ENCODE measurements around the gene MACROD1.

Gene MACROD1

GRCh38 chr11:64090806-64091516 is 75.0 kb downstream of the MACROD1 start:
- TF ChIP-seq EGR1 (IDR thresholded peaks at IDR 0.05) (no peak), CEBPB (IDR thresholded peaks at IDR 0.05) (0 out of 2 replicates have a peak, but pooled peaks have one; percentile 19), CREB1 (IDR thresholded peaks at IDR 0.05; ENCODE audit: low read depth) (no peak)
- TF ChIP-seq, protein P1, sequence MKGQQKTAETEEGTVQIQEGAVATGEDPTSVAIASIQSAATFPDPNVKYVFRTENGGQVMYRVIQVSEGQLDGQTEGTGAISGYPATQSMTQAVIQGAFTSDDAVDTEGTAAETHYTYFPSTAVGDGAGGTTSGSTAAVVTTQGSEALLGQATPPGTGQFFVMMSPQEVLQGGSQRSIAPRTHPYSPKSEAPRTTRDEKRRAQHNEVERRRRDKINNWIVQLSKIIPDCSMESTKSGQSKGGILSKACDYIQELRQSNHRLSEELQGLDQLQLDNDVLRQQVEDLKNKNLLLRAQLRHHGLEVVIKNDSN (IDR thresholded peaks at IDR 0.05): no peak

- TF ChIP-seq TAF1 (IDR thresholded peaks at IDR 0.05; ENCODE audit: low read depth) (no peak), RAD21 (IDR thresholded peaks at IDR 0.05; ENCODE audit: low read depth) (no peak), FOXM1 (IDR thresholded peaks at IDR 0.05; ENCODE audit: borderline replicate concordance, low read depth) (no peak), ZBTB7A (IDR thresholded peaks at IDR 0.05; ENCODE audit: low read depth) (no peak), NFIC (IDR thresholded peaks at IDR 0.05) (no peak), EGR1 (IDR thresholded peaks at IDR 0.05) (no peak), TEAD4 (IDR thresholded peaks at IDR 0.05) (no peak), EP300 (IDR thresholded peaks at IDR 0.05; ENCODE audit: borderline replicate concordance) (no peak), YY1 (IDR thresholded peaks at IDR 0.05; ENCODE audit: low read depth) (no peak), CREB1 (IDR thresholded peaks at IDR 0.05; ENCODE audit: low read depth) (no peak), TCF12 (IDR thresholded peaks at IDR 0.05; ENCODE audit: low read depth) (no peak), MAX (IDR thresholded peaks at IDR 0.05) (no peak), CEBPB (IDR thresholded peaks at IDR 0.05) (no peak)
- TF ChIP-seq, protein P2, sequence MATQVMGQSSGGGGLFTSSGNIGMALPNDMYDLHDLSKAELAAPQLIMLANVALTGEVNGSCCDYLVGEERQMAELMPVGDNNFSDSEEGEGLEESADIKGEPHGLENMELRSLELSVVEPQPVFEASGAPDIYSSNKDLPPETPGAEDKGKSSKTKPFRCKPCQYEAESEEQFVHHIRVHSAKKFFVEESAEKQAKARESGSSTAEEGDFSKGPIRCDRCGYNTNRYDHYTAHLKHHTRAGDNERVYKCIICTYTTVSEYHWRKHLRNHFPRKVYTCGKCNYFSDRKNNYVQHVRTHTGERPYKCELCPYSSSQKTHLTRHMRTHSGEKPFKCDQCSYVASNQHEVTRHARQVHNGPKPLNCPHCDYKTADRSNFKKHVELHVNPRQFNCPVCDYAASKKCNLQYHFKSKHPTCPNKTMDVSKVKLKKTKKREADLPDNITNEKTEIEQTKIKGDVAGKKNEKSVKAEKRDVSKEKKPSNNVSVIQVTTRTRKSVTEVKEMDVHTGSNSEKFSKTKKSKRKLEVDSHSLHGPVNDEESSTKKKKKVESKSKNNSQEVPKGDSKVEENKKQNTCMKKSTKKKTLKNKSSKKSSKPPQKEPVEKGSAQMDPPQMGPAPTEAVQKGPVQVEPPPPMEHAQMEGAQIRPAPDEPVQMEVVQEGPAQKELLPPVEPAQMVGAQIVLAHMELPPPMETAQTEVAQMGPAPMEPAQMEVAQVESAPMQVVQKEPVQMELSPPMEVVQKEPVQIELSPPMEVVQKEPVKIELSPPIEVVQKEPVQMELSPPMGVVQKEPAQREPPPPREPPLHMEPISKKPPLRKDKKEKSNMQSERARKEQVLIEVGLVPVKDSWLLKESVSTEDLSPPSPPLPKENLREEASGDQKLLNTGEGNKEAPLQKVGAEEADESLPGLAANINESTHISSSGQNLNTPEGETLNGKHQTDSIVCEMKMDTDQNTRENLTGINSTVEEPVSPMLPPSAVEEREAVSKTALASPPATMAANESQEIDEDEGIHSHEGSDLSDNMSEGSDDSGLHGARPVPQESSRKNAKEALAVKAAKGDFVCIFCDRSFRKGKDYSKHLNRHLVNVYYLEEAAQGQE (IDR thresholded peaks at IDR 0.05; ENCODE audit: low read depth): no peak
- TF ChIP-seq, protein P1 (IDR thresholded peaks at IDR 0.05): no peak
These were observed 75.8 kb downstream of the MACROD1 start for GRCh38 chr11:64089915-64090805.

DNA sequence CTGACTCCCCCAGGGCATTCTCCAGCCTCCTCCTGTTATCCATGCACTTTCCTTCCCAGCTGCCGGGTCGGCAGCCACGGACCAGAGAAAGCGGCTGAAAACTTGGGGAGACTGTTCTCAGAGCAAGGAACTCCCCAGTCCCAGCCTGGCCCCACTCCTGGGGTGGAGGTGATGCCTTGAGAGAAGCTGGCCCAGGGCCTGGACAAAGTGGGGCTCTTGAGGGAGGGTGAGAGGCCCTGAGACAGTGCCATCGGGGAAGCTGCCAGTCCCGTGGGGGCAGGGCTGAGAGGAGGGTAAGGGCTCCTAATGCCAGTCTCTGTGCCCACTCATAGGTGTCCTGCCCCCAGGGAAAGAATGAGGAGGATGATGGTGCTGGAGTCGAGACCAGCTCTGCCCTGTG is 76.4 kb downstream of the MACROD1 start:
- TF ChIP-seq EGR1 (IDR thresholded peaks at IDR 0.05) (no peak), NFIC (IDR thresholded peaks at IDR 0.05) (no peak), EP300 (IDR thresholded peaks at IDR 0.05; ENCODE audit: borderline replicate concordance) (no peak), ZBTB7A (IDR thresholded peaks at IDR 0.05; ENCODE audit: low read depth) (no peak), TEAD4 (IDR thresholded peaks at IDR 0.05) (no peak), YY1 (IDR thresholded peaks at IDR 0.05; ENCODE audit: low read depth) (no peak), TAF1 (IDR thresholded peaks at IDR 0.05; ENCODE audit: low read depth) (no peak)
- TF ChIP-seq, protein P2 (IDR thresholded peaks at IDR 0.05; ENCODE audit: low read depth): no peak

DNA sequence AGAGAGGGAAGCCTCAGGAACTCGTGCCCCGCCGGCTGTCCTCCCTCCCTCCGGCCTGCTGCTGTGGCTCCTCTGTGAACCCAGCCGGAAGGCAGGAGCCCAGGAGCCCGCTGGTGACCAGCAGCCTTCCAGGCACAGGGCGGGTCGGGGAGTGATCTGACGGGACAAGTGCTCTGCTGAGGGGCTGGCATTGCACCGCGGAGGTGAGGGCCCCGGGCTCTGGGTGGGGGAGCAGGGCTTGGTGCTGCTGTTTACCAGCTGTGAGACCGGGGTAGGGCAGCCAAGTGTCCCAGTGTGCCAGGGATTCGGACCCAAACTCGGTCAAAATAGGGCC is 76.9 kb downstream of the MACROD1 start:
- TF ChIP-seq FOXM1 (IDR thresholded peaks at IDR 0.05; ENCODE audit: borderline replicate concordance, low read depth) (no peak), CREB1 (IDR thresholded peaks at IDR 0.05; ENCODE audit: low read depth) (no peak)
- TF ChIP-seq, protein P2 (IDR thresholded peaks at IDR 0.05; ENCODE audit: low read depth): no peak

All from Ishikawa (cell line).